ENCODE results near the gene STIM1.
"Not testable (repeated sequence)": the region's sequence is repeated elsewhere in the genome, so short reads cannot be mapped to it uniquely, and the experiment has no call there.

- TF ChIP-seq EZH2 (IDR thresholded peaks at IDR 0.05; ENCODE audit: borderline replicate concordance, low read length); CTCF (IDR thresholded peaks at IDR 0.05; ENCODE audit: low read length): not testable (repeated sequence)
These were observed 40.6 kb upstream of the STIM1 start for GRCh38 chr11:3814832-3815231.

All from OCI-LY1 (cell line).